HG02840 (cell line): Measurements from ENCODE around the gene KASH5.
A peak's percentile ranks its signal among the peaks of the same experiment; 100 is the strongest.
"Not testable (repeated sequence)": the region's sequence is repeated elsewhere in the genome, so short reads cannot be mapped to it uniquely, and the experiment has no call there.

Experiments used
- ATAC-seq: cut with Tn5 transposase; IDR thresholded peaks from one replicate; pipeline ENCODE4 v1.9.1; 2021; ENCODE audit warnings: mild to moderate bottlenecking, moderate library complexity, moderate number of reproducible peaks; ENCODE audit not compliant: unreplicated experiment, low FRiP score

Gene KASH5

GRCh38 chr19:49361438-49362047 is 26.5 kb upstream of the KASH5 start:
- ATAC-seq: no peak

GRCh38 chr19:49362048-49362928 is 25.8 kb upstream of the KASH5 start, which contains the start of gene TEAD2:
Gene TEAD2 (minus strand): TSS chr19:49362416. CDS start chr19:49360075, 2,341 bp downstream.
- ATAC-seq: no peak

DNA sequence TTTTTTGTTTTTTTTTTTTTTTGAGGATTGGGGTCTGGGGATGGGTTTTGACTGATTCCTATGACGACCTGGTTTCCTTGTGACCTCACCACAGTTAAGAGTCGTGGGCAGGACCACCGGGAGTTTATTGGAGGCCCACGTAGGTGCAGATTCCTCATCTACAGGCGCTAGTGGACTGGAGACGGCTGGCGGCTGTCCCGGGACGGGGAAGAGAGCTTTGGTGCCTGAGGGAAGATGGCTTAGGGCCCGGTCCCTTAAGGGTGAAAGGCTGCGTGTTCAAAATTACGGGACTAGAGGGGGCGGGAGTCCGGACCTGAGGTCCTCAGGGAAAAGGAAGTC is 25.2 kb upstream of the KASH5 start:
- no peak for ATAC-seq

- peak; percentile 58 for ATAC-seq
Observed at GRCh38 chr19:49363268-49364082, 24.6 kb upstream of the KASH5 start, which contains the start of gene DKKL1. Gene DKKL1 (plus strand): TSS chr19:49363877. CDS start chr19:49363999, 122 bp downstream.

- no peak for ATAC-seq
Observed at GRCh38 chr19:49364083-49364737, 23.8 kb upstream of the KASH5 start.

- ATAC-seq: no peak
Observed at GRCh38 chr19:49366110-49366509, 21.9 kb upstream of the KASH5 start.

DNA sequence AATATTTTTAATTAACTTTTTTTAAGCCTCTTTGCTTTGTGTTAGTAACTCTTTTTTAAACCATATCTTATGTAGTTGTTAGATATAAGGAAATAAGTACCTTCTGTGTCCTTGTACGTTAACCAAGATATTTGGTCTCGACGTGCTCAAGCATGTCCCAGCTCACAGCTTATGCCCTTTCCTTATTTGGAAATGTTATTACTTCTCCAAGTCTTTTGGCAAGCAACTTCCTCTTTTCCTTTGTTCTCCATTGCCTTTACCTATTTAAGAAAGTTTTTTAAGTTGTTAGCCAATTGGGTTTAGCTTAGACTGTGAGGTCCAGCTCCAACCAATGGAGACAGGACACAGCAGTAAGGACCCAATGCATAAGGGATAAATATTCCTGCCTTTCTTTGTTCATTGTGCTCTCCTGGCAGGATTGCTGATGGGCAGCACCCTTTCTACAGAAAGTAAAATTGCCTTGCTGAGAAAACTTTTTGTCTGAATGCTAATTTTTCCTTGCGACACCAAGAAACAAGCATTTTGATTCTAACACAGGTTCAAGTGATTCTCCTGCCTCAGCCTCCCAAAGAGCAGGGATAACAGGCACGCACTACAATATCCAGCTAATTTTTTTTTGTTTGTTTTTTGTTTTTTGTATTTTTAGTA is 19.2 kb upstream of the KASH5 start:
- no peak for ATAC-seq

DNA sequence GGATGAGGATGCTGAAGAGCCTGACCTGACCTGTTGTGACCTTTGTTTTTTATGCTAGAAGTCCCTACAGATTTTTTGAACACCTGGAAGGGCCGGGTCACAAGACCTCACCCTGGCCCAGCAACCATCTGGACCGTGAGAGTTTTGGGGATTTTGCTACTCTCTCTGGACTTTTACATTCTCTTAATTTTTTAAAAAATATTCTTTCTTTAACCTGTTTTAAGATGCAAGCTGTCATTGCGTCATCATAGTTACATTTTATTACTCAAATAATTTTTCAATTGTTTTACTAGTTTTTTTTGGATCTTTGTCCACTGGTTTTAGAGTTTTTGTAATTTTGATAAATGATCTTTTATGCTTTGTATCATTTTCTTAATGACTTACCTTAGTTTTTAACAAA is 16.9 kb upstream of the KASH5 start:
- no peak for ATAC-seq

DNA sequence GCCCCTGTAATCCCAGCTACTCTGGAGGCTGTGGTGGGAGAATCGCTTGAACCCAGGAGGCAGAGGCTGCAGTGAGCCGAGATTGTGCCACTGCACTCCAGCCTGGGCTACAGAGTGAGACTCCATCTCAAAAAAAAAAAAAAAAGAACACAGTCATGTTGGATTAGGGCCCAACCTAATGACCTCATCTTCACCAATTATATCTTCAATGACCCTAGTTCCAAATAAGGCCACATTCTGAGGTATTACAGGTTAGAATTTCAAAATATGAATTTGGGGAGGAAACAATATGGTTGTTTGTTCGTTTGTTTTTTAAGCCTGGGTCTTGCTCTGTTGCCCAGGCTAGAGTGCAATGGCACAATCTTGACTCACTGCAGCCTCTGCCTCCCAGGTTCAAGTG is 14.9 kb upstream of the KASH5 start:
- ATAC-seq: not testable (repeated sequence)

- no peak for ATAC-seq
Observed at GRCh38 chr19:49374665-49375434, 13.2 kb upstream of the KASH5 start.

- ATAC-seq: no peak
Observed at GRCh38 chr19:49378512-49378911, 9.5 kb upstream of the KASH5 start.

- ATAC-seq: no peak
Observed at GRCh38 chr19:49380391-49380790, 7.7 kb upstream of the KASH5 start.

- ATAC-seq: no peak
Observed at GRCh38 chr19:49382639-49383038, 5.4 kb upstream of the KASH5 start.

DNA sequence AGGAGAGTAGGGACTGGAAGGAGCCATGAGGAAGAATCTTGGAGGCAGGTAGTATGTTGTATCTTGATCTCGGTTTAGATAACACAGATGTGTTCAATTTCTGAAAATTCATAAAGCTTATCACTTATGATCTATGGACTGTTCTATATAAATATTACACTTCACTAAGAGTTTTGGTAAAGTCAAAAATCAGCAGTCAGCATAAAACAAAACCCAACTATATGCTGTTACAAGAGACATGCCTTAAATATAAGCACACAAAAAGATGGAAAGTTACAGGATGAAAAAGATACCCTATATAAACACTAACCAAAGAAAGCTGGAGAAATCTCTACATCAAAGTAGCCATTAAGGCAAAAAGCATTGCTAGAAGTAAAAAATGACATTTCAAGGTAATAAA is 4.5 kb upstream of the KASH5 start:
- no peak for ATAC-seq

- no peak for ATAC-seq
Observed at GRCh38 chr19:49389406-49389805, 1.4 kb downstream of the KASH5 start.

GRCh38 chr19:49390131-49390928 is 2.3 kb downstream of the KASH5 start:
- ATAC-seq: no peak

DNA sequence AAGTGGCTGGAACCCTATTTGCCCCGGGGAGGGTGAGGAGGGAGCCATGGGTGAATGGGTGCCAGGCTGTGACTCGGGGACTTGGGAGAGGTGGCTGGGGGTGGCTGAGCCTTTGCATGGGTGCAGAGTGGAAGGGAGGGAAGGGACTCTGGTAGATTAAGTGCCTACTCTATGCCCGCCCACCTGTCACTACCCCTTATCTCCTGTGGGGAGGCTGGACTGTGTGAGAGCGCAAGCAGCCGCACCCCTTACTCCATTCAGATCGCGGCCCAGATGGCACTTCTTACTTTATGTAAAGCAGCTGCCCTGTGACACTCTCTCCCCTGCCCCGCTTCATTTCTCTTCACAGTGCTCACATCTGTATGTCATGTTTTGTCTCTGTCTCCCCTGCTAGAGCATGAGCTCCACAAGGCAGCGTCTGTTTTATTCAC is 2.9 kb downstream of the KASH5 start:
- ATAC-seq: no peak

DNA sequence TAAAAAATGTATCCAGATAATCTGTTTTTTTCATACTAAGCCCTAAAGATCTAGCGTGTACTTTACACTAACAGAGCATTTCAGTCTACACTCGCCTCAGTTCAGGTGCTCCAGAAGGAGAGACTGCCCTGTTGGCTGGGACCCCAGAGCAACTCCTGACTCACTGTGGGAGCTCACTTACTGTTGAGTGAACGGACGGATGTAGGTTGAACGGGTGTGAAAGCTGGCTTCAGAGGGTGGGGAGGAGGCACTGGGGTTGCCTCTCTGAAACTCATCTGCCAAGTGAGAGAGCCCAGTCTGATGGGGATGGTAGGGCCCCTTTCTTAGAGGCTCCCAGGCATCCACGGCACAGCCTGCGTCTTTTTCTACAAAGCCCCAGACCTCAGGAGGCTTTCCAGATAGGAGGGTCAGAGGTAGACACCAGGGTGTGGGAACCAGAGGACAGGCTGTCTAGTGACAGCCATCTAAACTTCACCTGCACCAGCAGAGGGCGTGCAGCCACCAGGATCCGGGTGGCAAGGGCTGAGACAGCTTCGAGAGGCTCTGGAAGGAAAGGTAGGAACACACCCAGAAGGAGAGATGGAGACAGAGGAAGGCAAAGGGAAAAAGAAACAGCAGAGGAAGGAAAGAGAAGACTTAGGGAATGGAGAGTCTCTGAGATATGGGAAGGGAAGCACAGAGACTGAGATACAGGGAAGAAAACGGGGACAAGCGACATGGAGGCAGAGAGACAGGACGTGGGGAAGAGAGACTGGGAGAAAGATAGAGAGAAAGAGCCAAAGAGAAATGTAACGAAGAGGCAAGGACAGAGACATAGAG is 3.7 kb downstream of the KASH5 start:
- ATAC-seq: no peak
